Cardiac muscle cell (in vitro differentiated cells and primary cell): ENCODE data around the gene BICD1. TPM values are rescaled to one million over a fixed set of nuclear protein-coding genes. Genes with fewer than 3 reads are reported as not detected.

ENCODE experiments used
- DNase-seq, 2 donors: peaks; one replicate each; pipeline versions ENCODE4 v3.0.0 to v3.0.0-alpha.2; 2010 to 2017; ENCODE audit warnings: low read depth in 1 of 2, low spot score in 1 of 2
- H3K27ac ChIP-seq: fragments of 200-600 bp; sonication (generic); 2 replicates; pipeline ENCODE4 v1.5.1; 2016
- H3K27me3 ChIP-seq: fragments of 200-600 bp; sonication (generic); 2 replicates; pipeline ENCODE4 v1.6.0; 2016; ENCODE audit warnings: control low read depth
- H3K36me3 ChIP-seq: fragments of 200-600 bp; sonication (generic); 2 replicates; pipeline ENCODE4 v1.5.1; 2016; ENCODE audit warnings: control low read depth
- H3K4me1 ChIP-seq: fragments of 200-600 bp; sonication (generic); 2 replicates; pipeline ENCODE4 v1.8.1; 2017; ENCODE audit warnings: low read depth, mild to moderate bottlenecking, mixed run types
- H3K4me3 ChIP-seq: fragments of 200-600 bp; sonication (generic); 2 replicates; pipeline ENCODE4 v1.5.1; 2016; ENCODE audit warnings: mild to moderate bottlenecking
- H3K9me3 ChIP-seq: fragments of 200-600 bp; sonication (generic); 2 replicates; pipeline ENCODE4 v1.5.1; 2017; ENCODE audit warnings: low read depth, mild to moderate bottlenecking, control low read depth
- polyA plus RNA-seq: library from polyadenylated mRNA; unstranded; fragments of >200 nt; fragmentation: Nextera tagmentation; extraction: Ambion mirVana; gene quantifications from 2 replicates; pipeline ENCODE4 v1.2.1, GENCODE V29; 2016
- total RNA-seq: library from RNA; depleted of rRNA; stranded (reverse); fragments of >200 nt; gene quantifications from 2 replicates; pipeline ENCODE4 v1.2.3, GENCODE V29; 2016
- TF ChIP-seq, protein P1 (sequence below): IDR thresholded peaks from 2 replicates; pipeline ENCODE4 v1.5.1; 2012; ENCODE audit warnings: low read depth, mild to moderate bottlenecking, low read length

Gene BICD1
- 9.7 and 16.6 TPM in 2 replicates for total RNA-seq
- 13.3 and 26.6 TPM in 2 replicates for polyA plus RNA-seq

- TF ChIP-seq, protein P1, sequence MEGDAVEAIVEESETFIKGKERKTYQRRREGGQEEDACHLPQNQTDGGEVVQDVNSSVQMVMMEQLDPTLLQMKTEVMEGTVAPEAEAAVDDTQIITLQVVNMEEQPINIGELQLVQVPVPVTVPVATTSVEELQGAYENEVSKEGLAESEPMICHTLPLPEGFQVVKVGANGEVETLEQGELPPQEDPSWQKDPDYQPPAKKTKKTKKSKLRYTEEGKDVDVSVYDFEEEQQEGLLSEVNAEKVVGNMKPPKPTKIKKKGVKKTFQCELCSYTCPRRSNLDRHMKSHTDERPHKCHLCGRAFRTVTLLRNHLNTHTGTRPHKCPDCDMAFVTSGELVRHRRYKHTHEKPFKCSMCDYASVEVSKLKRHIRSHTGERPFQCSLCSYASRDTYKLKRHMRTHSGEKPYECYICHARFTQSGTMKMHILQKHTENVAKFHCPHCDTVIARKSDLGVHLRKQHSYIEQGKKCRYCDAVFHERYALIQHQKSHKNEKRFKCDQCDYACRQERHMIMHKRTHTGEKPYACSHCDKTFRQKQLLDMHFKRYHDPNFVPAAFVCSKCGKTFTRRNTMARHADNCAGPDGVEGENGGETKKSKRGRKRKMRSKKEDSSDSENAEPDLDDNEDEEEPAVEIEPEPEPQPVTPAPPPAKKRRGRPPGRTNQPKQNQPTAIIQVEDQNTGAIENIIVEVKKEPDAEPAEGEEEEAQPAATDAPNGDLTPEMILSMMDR: peak; percentile 36
- Histone ChIP-seq H3K4me3 (peak within 1 kb of the TSS; percentile 77), H3K27ac (peak within 1 kb of the TSS; percentile 78), H3K36me3 (no peaks in the 10 kb centered on the region), H3K9me3 (no peaks in the 10 kb centered on the region), H3K27me3 (no peaks in the 10 kb centered on the region), H3K4me1 (peaks cover 15% of the 10 kb centered on the region)
- DNase-seq: peak; percentile 91 to 95
These were observed at the start of gene BICD1 for GRCh38 chr12:32106517-32107358. BICD1 (plus strand) TSS chr12:32106847; CDS start chr12:32107332, 485 bp downstream.

DNA sequence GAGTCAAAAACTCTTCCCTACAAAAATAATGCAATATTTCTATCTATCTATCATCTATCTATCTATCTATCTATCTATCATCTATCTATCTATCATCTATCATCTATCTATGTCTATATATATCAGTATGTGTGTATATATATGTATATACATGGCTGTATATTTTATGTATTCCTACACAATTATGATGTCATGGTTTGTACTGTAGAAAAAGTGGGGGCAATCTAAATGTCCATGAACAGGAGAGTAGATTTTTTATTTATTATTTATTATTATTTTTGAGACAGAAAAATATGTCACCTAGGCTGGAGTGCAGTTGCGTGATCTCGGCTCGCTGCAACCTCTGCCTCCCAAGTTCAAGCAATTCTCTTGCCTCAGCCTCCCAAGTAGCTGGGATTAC is 45.6 kb upstream of the BICD1 start:
- H3K36me3 ChIP-seq: no peaks in the 10 kb centered on the region
- H3K27me3 ChIP-seq: no peaks in the 10 kb centered on the region
- TF ChIP-seq, protein P1: no peak
- no peaks in the 10 kb centered on the region for H3K9me3 ChIP-seq
- no peak for DNase-seq
- H3K4me3 ChIP-seq: no peak overlapping the region
- no peaks in the 10 kb centered on the region for H3K4me1 ChIP-seq
- no peak overlapping the region for H3K27ac ChIP-seq

DNA sequence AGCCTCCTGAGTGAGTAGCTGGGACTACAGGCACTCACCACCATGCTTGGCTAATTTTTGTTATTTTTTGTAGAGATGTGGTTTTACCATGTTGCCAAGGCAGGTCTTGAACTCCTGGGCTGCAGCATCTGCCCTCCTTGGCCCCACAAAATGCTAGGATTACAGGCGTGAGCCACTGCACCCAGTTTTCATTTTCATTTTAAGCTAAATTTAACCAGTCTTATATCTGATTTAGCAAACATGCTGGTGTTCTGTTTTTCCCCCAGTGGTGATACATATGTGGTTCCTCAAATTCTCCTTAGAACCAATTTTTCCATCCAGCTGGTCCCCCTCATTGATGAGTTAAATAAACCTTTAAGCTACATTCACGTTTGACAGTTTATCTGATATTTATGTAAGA is 43.8 kb upstream of the BICD1 start:
- Histone ChIP-seq H3K27me3 (no peaks in the 10 kb centered on the region), H3K27ac (no peak overlapping the region), H3K4me3 (no peak overlapping the region), H3K9me3 (no peaks in the 10 kb centered on the region), H3K4me1 (no peaks in the 10 kb centered on the region), H3K36me3 (no peaks in the 10 kb centered on the region)
- TF ChIP-seq, protein P1: no peak
- no peak for DNase-seq

DNA sequence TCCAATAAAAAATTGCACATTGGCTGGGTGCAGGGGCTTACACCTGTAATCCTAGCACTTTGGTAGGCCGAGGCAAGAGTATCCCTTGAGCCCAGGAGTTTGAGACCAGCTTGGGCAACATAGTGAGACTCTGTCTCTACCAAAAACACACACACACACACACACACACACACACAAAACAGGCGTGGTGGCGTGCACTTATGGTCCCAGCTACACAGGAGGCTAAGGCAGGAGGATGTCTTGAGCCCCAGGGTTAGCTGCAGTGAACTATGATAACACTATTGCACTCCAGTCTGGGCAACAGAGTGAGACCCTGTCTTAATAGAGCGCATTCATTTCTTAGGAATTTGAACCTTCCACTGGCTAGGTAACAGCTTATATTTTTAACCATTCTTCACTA is 42.9 kb upstream of the BICD1 start:
- TF ChIP-seq, protein P1: no peak
- H3K4me1 ChIP-seq: no peaks in the 10 kb centered on the region
- H3K27me3 ChIP-seq: no peaks in the 10 kb centered on the region
- H3K27ac ChIP-seq: no peak overlapping the region
- DNase-seq: no peak
- no peaks in the 10 kb centered on the region for H3K9me3 ChIP-seq
- H3K4me3 ChIP-seq: no peak overlapping the region
- no peaks in the 10 kb centered on the region for H3K36me3 ChIP-seq

- Histone ChIP-seq H3K36me3 (no peaks in the 10 kb centered on the region), H3K27me3 (no peaks in the 10 kb centered on the region), H3K4me1 (no peaks in the 10 kb centered on the region), H3K27ac (no peak overlapping the region), H3K9me3 (no peaks in the 10 kb centered on the region), H3K4me3 (no peak overlapping the region)
- no peak for DNase-seq
- TF ChIP-seq, protein P1: no peak
These were observed 40.4 kb upstream of the BICD1 start for GRCh38 chr12:32066206-32066605.
